ENCODE measurements around the gene GFER. TPM values are rescaled to one million over a fixed set of nuclear protein-coding genes. Genes with fewer than 3 reads are reported as not detected.
"Not testable (repeated sequence)": the region's sequence is repeated elsewhere in the genome, so short reads cannot be mapped to it uniquely, and the experiment has no call there.

The GFER gene
- polyA plus RNA-seq, 4 donors, result 50.4 to 261 (median 94.7) TPM

DNA sequence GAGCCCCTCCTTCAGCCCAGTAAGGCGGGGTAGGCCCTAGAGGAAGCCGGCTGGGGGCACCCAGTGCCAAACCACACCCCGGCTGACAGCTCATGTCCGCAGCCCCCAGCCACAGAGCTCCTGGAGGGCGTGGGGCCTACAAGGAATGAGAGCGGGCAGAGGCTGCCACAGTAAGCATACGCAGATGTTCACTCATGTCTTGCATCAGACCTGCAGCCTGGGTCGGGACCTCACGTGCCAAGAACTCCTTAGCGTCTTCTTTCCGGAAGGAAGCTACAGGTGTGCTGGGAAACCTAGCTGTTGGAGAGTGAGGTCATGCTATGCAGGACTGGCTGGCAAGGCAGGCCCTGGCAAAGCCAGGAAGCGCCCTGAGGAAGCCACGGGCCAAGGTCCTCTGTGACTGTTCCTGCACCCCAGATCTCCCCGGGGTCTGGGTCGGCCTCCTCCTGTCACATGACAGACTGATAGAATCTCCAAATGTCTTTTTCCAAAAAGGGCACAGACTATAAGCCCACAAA lies 24.1 kb downstream of the GFER start:
- H3K4me3 ChIP-seq (ENCODE audit: low read depth in 1 of 3, low read length in 3 of 3), result peak overlapping the region in 2 of 3 donors; percentile 58 to 98
- FAIRE-seq, result no peak
- H3K27ac ChIP-seq (ENCODE audit: low read depth in 1 of 3, low read length in 2 of 3), result peak overlapping the region; percentile 62 to 96 (median 94)
- 9 to 27% (median 13%) methylated on average over 15 of the region's 15 CpGs for WGBS, 3 donors
- H3K9me3 ChIP-seq (ENCODE audit: control insufficient read depth in 2 of 2, insufficient read depth in 1 of 2, low read depth in 1 of 2, low read length in 1 of 2), result no peaks in the 10 kb centered on the region
- peak; percentile 43 to 89 for DNase-seq
- H3K27me3 ChIP-seq (ENCODE audit: control insufficient read depth in 3 of 3, insufficient read depth in 3 of 3, low read length in 3 of 3), result no peaks in the 10 kb centered on the region
- peaks cover 0 to 40% (median 15%) of the 10 kb centered on the region in 3 donors for H3K4me1 ChIP-seq (ENCODE audit: control insufficient read depth in 3 of 3, insufficient read depth in 2 of 3, low read depth in 1 of 3, low read length in 2 of 3)
- H3K36me3 ChIP-seq (ENCODE audit: control insufficient read depth in 3 of 3, insufficient read depth in 2 of 3, low read depth in 1 of 3, low read length in 3 of 3), result peaks cover 0 to 48% (median 0%) of the 10 kb centered on the region in 3 donors

DNA sequence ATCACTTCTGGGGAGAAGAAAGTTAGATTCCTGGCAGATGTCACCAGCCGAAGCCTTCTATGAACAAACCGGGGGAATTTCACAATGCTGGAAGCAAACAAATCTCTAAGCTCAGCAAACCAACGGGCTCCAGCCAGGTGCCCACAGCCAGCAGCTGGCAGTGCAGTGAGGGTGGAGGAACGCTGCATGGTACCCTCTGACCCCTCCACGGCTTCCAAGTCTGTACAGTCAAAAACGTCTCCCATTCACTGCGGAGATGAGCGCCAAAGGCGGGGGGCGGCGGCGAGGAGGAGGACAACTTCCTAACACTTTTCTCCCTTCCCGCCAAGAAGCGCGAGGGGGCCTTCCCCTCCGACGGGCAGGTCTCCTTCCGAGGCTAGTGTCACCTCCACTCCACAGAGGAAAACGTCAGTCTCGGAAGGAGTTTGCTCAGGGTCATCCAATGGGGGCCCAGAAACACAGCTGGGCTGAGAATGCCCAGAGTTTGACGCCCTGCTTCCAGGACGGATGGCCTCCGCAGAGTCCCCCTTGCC lies 24.7 kb downstream of the GFER start:
- peak overlapping the region; percentile 58 to 98 (median 85) for H3K4me3 ChIP-seq (ENCODE audit: low read depth in 1 of 3, low read length in 3 of 3)
- no peak for FAIRE-seq
- peak overlapping the region; percentile 62 to 96 (median 94) for H3K27ac ChIP-seq (ENCODE audit: low read depth in 1 of 3, low read length in 2 of 3)
- 2 to 3% (median 2%) methylated on average over 23 of the region's 23 CpGs for WGBS, 3 donors
- peaks cover 0 to 38% (median 15%) of the 10 kb centered on the region in 3 donors for H3K4me1 ChIP-seq (ENCODE audit: control insufficient read depth in 3 of 3, insufficient read depth in 2 of 3, low read depth in 1 of 3, low read length in 2 of 3)
- H3K27me3 ChIP-seq (ENCODE audit: control insufficient read depth in 3 of 3, insufficient read depth in 3 of 3, low read length in 3 of 3), result no peaks in the 10 kb centered on the region
- peak; percentile 39 to 59 for DNase-seq
- H3K36me3 ChIP-seq (ENCODE audit: control insufficient read depth in 3 of 3, insufficient read depth in 2 of 3, low read depth in 1 of 3, low read length in 3 of 3), result peaks cover 0 to 42% (median 0%) of the 10 kb centered on the region in 3 donors
- H3K9me3 ChIP-seq (ENCODE audit: control insufficient read depth in 2 of 2, insufficient read depth in 1 of 2, low read depth in 1 of 2, low read length in 1 of 2), result no peaks in the 10 kb centered on the region

DNA sequence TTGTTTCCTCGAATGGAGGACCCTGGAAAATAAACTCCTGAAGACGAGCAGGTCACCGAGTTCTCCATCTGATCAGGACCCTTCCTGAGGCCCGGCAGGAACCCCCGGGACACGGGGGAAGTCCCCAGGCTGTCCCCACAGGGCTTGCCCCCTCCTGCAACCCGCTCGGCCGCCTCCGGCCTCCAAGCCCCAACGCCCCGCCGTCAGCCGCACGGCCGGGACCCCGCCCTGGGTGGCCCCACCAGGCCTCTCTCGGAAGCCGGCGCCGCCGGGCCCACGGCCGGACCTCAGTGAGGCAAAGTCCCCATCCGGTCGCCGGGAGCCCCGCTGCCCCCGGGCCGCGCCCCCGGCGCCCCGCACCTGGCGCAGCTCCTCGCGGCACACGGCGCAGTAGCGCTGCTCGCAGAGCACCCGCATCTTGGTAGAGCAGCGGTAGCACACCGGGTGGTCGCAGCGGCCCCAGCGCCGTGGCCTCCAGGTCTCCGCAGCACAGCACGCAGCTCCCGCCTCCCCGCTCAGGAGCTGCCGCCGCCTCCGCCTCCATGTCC lies 25.2 kb downstream of the GFER start:
- FAIRE-seq, result no peak
- Histone ChIP-seq H3K9me3 (ENCODE audit: control insufficient read depth in 2 of 2, insufficient read depth in 1 of 2, low read depth in 1 of 2, low read length in 1 of 2) (no peaks in the 10 kb centered on the region), H3K36me3 (ENCODE audit: control insufficient read depth in 3 of 3, insufficient read depth in 2 of 3, low read depth in 1 of 3, low read length in 3 of 3) (peaks cover 0 to 41% (median 0%) of the 10 kb centered on the region in 3 donors), H3K4me3 (ENCODE audit: low read depth in 1 of 3, low read length in 3 of 3) (peak overlapping the region; percentile 58 to 98 (median 85)), H3K27ac (ENCODE audit: low read depth in 1 of 3, low read length in 2 of 3) (peak overlapping the region; percentile 62 to 96 (median 94)), H3K27me3 (ENCODE audit: control insufficient read depth in 3 of 3, insufficient read depth in 3 of 3, low read length in 3 of 3) (no peaks in the 10 kb centered on the region), H3K4me1 (ENCODE audit: control insufficient read depth in 3 of 3, insufficient read depth in 2 of 3, low read depth in 1 of 3, low read length in 2 of 3) (peaks cover 0 to 33% (median 13%) of the 10 kb centered on the region in 3 donors)
- peak; percentile 21 to 71 for DNase-seq
- 0 to 1% (median 0%) methylated on average over 42 to 55 of the region's 55 CpGs for WGBS, 3 donors

DNA sequence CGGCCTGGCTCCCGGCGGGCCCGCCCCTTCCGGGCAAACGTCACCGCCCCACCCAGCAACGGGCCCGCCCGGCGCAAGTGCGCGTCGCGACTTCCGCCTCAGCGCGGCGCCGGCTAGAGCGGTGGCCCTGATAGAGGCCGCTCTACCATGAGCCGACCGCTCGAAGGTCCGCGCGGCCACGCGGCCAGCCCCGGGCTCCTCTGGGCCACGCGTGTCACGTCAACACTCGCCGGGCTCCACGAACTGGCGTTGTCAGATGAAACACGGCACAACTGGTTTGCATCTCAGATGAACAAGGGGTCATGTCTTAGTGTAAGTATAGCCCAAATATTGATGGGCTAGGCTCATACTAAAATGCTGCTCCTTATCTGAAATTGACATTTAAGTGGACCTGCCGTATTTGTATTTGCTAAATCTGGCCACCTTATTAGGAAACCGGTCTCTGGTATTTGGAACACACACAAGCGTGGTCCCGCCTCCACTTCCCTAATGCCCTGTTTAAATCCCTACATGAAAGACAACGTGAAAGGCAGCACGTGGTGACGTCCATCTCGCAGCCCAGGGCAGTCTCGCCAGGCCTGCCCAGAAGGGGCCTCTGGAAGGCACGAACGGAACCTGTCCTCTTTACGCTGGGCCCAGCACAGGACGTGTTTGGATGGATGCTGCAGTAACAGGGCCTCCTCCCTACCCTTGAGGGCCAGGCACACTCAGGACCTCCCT lies 26.0 kb downstream of the GFER start, which contains the start of gene ZNF598:
ZNF598 (minus strand) TSS at position 31 of the 720 bp plus-strand sequence.
- H3K4me1 ChIP-seq (ENCODE audit: control insufficient read depth in 3 of 3, insufficient read depth in 2 of 3, low read depth in 1 of 3, low read length in 2 of 3), result peaks cover 0 to 33% (median 11%) of the 10 kb centered on the region in 3 donors
- H3K9me3 ChIP-seq (ENCODE audit: control insufficient read depth in 2 of 2, insufficient read depth in 1 of 2, low read depth in 1 of 2, low read length in 1 of 2), result no peaks in the 10 kb centered on the region
- H3K4me3 ChIP-seq (ENCODE audit: low read depth in 1 of 3, low read length in 3 of 3), result peak within 1 kb of the TSS; percentile 70 to 98 (median 85)
- H3K27ac ChIP-seq (ENCODE audit: low read depth in 1 of 3, low read length in 2 of 3), result peak within 1 kb of the TSS; percentile 93 to 97 (median 94)
- FAIRE-seq, result no peak
- DNase-seq, result peak; percentile 83 to 92
- H3K36me3 ChIP-seq (ENCODE audit: control insufficient read depth in 3 of 3, insufficient read depth in 2 of 3, low read depth in 1 of 3, low read length in 3 of 3), result peaks cover 0 to 34% (median 0%) of the 10 kb centered on the region in 3 donors
- WGBS, 3 donors, result 2 to 4% (median 4%) methylated on average over 38 to 52 of the region's 52 CpGs
- no peaks in the 10 kb centered on the region for H3K27me3 ChIP-seq (ENCODE audit: control insufficient read depth in 3 of 3, insufficient read depth in 3 of 3, low read length in 3 of 3)

DNA sequence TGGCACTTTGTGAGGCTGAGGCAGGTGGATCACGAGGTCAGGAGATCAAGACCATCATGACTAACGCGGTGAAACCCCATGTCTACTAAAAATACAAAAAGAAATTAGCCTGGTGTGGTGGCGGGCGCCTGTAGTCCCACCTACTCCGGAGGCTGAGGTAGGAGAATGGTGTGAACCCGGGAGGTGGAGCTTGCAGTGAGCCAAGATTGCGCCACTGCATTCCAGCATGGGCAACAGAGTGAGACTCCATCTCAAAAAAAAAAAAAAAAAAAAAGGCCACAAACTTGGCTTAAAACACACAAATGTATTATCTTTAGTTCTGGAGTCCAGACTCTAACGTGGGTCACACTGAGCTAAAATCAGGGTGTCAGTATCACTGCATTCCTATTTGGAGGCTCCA lies 27.7 kb downstream of the GFER start:
- FAIRE-seq; DNase-seq; H3K27ac ChIP-seq (ENCODE audit: low read depth in 1 of 3, low read length in 2 of 3); H3K27me3 ChIP-seq (ENCODE audit: control insufficient read depth in 3 of 3, insufficient read depth in 3 of 3, low read length in 3 of 3); H3K9me3 ChIP-seq (ENCODE audit: control insufficient read depth in 2 of 2, insufficient read depth in 1 of 2, low read depth in 1 of 2, low read length in 1 of 2); H3K4me3 ChIP-seq (ENCODE audit: low read depth in 1 of 3, low read length in 3 of 3): not testable (repeated sequence)
- WGBS, 3 donors, result 86 to 89% (median 88%) methylated on average over 9 of the region's 9 CpGs
- H3K36me3 ChIP-seq (ENCODE audit: control insufficient read depth in 3 of 3, insufficient read depth in 2 of 3, low read depth in 1 of 3, low read length in 3 of 3), result peaks cover 0 to 16% (median 0%) of the 10 kb centered on the region in 3 donors
- H3K4me1 ChIP-seq (ENCODE audit: control insufficient read depth in 3 of 3, insufficient read depth in 2 of 3, low read depth in 1 of 3, low read length in 2 of 3), result peaks cover 0 to 41% (median 11%) of the 10 kb centered on the region in 3 donors

DNA sequence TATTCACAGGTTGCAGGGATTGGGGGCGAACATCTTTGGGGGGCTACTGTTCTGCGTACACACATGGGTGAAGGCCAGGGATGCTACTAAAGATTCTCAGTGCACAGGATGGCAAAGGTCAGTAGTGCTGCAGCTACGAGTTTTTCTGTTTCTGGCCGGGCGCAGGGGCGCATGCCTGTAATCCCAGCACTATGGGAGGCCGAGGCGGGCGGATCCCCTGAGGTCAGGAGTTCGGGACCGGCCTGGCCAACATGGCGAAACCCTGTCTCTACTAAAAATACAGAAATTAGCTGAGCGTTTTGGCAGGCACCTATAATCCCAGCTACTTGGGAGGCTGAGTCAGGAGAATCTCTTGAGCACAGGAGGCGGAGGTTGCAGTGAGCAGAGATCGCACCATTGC lies 29.5 kb downstream of the GFER start:
- H3K4me3 ChIP-seq (ENCODE audit: low read depth in 1 of 3, low read length in 3 of 3), result no peak overlapping the region
- DNase-seq (no peak), FAIRE-seq (no peak)
- H3K4me1 ChIP-seq (ENCODE audit: control insufficient read depth in 3 of 3, insufficient read depth in 2 of 3, low read depth in 1 of 3, low read length in 2 of 3), result peaks cover 0 to 23% (median 6%) of the 10 kb centered on the region in 3 donors
- WGBS, 3 donors, result 89 to 95% (median 92%) methylated on average over 15 of the region's 15 CpGs
- H3K27ac ChIP-seq (ENCODE audit: low read depth in 1 of 3, low read length in 2 of 3), result no peak overlapping the region
- peaks cover 0 to 6% (median 0%) of the 10 kb centered on the region in 3 donors for H3K27me3 ChIP-seq (ENCODE audit: control insufficient read depth in 3 of 3, insufficient read depth in 3 of 3, low read length in 3 of 3)
- H3K9me3 ChIP-seq (ENCODE audit: control insufficient read depth in 2 of 2, insufficient read depth in 1 of 2, low read depth in 1 of 2, low read length in 1 of 2), result no peaks in the 10 kb centered on the region
- no peaks in the 10 kb centered on the region for H3K36me3 ChIP-seq (ENCODE audit: control insufficient read depth in 3 of 3, insufficient read depth in 2 of 3, low read depth in 1 of 3, low read length in 3 of 3)

DNA sequence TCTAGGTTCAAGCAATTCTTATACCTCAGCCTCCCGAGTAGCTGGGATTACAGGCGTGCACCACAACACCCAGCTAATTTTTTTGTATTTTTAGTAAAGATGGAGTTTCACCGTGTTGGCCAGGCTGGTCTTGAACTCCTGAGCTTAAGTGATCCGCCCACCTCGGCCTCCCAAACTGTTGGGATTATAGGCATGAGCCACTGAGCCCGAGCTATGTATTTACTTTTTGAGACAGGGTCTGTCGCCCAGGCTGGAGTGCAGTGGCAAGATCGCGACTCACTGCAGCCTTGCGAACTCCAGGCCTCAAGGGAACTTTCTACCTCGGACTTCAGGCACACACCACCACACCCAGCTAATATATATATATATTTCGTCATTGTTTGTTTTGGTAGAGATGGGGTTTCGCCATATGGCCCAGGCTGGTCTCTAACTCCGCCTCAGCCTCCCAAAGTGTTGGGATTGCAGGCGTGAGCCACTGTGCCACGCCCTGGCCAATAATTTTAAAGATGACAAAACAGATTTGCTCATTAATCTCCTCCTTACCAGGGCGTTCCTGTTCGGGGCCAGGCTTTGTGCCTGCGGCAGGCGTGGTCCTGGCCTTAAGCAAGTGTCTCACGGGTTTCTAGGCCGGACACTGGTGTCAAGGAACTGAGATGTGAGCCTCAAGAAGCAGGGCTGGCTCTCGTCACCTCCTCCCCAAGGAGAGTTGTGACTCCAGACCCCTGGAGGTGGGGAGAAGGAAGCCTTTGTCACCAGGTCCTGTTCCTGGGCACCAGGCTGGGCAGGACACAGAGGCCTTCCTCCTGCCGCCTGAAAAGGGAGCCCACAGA lies 31.3 kb downstream of the GFER start:
- Histone ChIP-seq H3K27ac (ENCODE audit: low read depth in 1 of 3, low read length in 2 of 3) (peak overlapping the region in 2 of 3 donors; percentile 71 to 76), H3K36me3 (ENCODE audit: control insufficient read depth in 3 of 3, insufficient read depth in 2 of 3, low read depth in 1 of 3, low read length in 3 of 3) (no peaks in the 10 kb centered on the region), H3K4me3 (ENCODE audit: low read depth in 1 of 3, low read length in 3 of 3) (no peak overlapping the region), H3K4me1 (ENCODE audit: control insufficient read depth in 3 of 3, insufficient read depth in 2 of 3, low read depth in 1 of 3, low read length in 2 of 3) (peaks cover 0 to 20% (median 2%) of the 10 kb centered on the region in 3 donors), H3K9me3 (ENCODE audit: control insufficient read depth in 2 of 2, insufficient read depth in 1 of 2, low read depth in 1 of 2, low read length in 1 of 2) (no peaks in the 10 kb centered on the region), H3K27me3 (ENCODE audit: control insufficient read depth in 3 of 3, insufficient read depth in 3 of 3, low read length in 3 of 3) (peaks cover 0 to 21% (median 10%) of the 10 kb centered on the region in 3 donors)
- 39 to 66% (median 49%) methylated on average over 24 of the region's 24 CpGs for WGBS, 3 donors
- DNase-seq, result peak; percentile 88 to 89
- no peak for FAIRE-seq

DNA sequence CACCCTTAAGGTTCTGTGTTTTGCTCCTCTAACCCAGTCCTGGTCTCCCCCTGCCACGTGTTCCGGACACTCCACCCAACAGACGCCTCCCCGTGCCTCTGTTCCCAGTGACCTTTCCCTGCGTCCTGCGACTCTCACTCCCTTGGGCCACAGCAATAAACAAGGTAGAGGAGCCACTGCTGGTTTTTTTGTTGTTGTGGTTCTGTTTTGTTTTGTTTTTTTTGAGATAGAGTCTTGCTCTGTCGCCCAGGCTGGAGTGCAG lies 31.9 kb downstream of the GFER start:
- H3K4me1 ChIP-seq (ENCODE audit: control insufficient read depth in 3 of 3, insufficient read depth in 2 of 3, low read depth in 1 of 3, low read length in 2 of 3), result peaks cover 0 to 21% (median 0%) of the 10 kb centered on the region in 3 donors
- H3K4me3 ChIP-seq (ENCODE audit: low read depth in 1 of 3, low read length in 3 of 3), result no peak overlapping the region
- H3K27me3 ChIP-seq (ENCODE audit: control insufficient read depth in 3 of 3, insufficient read depth in 3 of 3, low read length in 3 of 3), result peaks cover 0 to 26% (median 15%) of the 10 kb centered on the region in 3 donors
- DNase-seq (no peak), FAIRE-seq (no peak)
- H3K27ac ChIP-seq (ENCODE audit: low read depth in 1 of 3, low read length in 2 of 3), result peak overlapping the region in 2 of 3 donors; percentile 71 to 76
- no peaks in the 10 kb centered on the region for H3K9me3 ChIP-seq (ENCODE audit: control insufficient read depth in 2 of 2, insufficient read depth in 1 of 2, low read depth in 1 of 2, low read length in 1 of 2)
- 71 to 85% (median 83%) methylated on average over 7 of the region's 7 CpGs for WGBS, 3 donors
- H3K36me3 ChIP-seq (ENCODE audit: control insufficient read depth in 3 of 3, insufficient read depth in 2 of 3, low read depth in 1 of 3, low read length in 3 of 3), result no peaks in the 10 kb centered on the region
